Gastroesophageal sphincter (tissue), 4 donors: ENCODE data around the gene HES4. TPM values are rescaled to one million over a fixed set of nuclear protein-coding genes. Genes with fewer than 3 reads are reported as not detected.

Experiments used
- ATAC-seq: fragments of 150-250 bp; one replicate; pipeline ENCODE4 v1.9.1; 2016; ENCODE audit warnings: mild to moderate bottlenecking, moderate library complexity
- H3K27ac ChIP-seq, 4 donors: fragments of 200-600 bp; sonication (generic) in 3 of 4; 1 replicate in 3 of 4; 2 replicates in 1 of 4; pipeline ENCODE4 v1.5.1; 2016 to 2019
- H3K27me3 ChIP-seq: fragments of 200-600 bp; sonication (generic); one replicate; pipeline ENCODE4 v1.5.1; 2019
- H3K36me3 ChIP-seq, 2 donors: fragments of 200-600 bp; sonication (generic); one replicate each; pipeline ENCODE4 v1.5.1; 2019; ENCODE audit warnings: control low read depth in 1 of 2
- H3K4me1 ChIP-seq, 3 donors: fragments of 200-600 bp; sonication (generic); 1 replicate in 2 of 3; 2 replicates in 1 of 3; pipeline ENCODE4 v1.5.1; 2016 to 2019; ENCODE audit warnings: control low read depth in 2 of 3
- H3K4me3 ChIP-seq, 2 donors: fragments of 200-600 bp; sonication (generic); one replicate each; pipeline ENCODE4 v1.5.1; 2019; ENCODE audit warnings: mild to moderate bottlenecking in 1 of 2, moderate library complexity in 1 of 2
- H3K9me3 ChIP-seq, 3 donors: fragments of 200-600 bp; sonication (generic); one replicate each; pipeline ENCODE4 v1.5.1; 2017 to 2019; ENCODE audit warnings: control low read depth in 2 of 3
- CTCF ChIP-seq, 4 experiments: fragments of 200-600 bp in 2 of 4; fragments of 450-650 bp in 2 of 4; sonication (generic) in 1 of 4; IDR thresholded peaks; one replicate each; pipeline ENCODE4 v1.5.1; 2017 to 2019; ENCODE audit warnings: antibody characterized with exemption in 4 of 4, mild to moderate bottlenecking in 2 of 4, moderate library complexity in 2 of 4
- EP300 ChIP-seq: sonication (generic); formaldehyde crosslinking; IDR thresholded peaks from one replicate; pipeline ENCODE4 v1.6.1; 2017; ENCODE audit warnings: antibody characterized with exemption, mild to moderate bottlenecking
- POLR2A ChIP-seq, 2 donors: fragments of 450-650 bp; IDR thresholded peaks; one replicate each; pipeline ENCODE4 v1.6.1; 2017; ENCODE audit warnings: antibody characterized with exemption in 2 of 2, mild to moderate bottlenecking in 2 of 2, moderate library complexity in 1 of 2
- POLR2AphosphoS5 ChIP-seq: sonication (generic); formaldehyde crosslinking; IDR thresholded peaks from one replicate; pipeline ENCODE4 v1.6.1; 2017; ENCODE audit warnings: antibody characterized with exemption
- WGBS, 2 donors: methylation state at CpG; one replicate each; pipeline ENCODE4 v1.1.5; 2018; ENCODE audit warnings: low coverage in 1 of 2; 5-methylcytosine and 5-hydroxymethylcytosine counted together
- total RNA-seq, 4 donors: library from RNA; depleted of rRNA; stranded (reverse); fragments of >200 nt; gene quantifications; one replicate each; pipeline ENCODE4 v1.1.0, GENCODE V29; 2016

The HES4 gene
- total RNA-seq, 4 donors from 2014 or later, result 33.6 to 77.6 (median 48.4) TPM

GRCh38 chr1:1043411-1043810 is 43.5 kb upstream of the HES4 start:
- Histone ChIP-seq H3K9me3 (no peaks in the 10 kb centered on the region), H3K4me3 (no peak overlapping the region), H3K36me3 (peaks cover 0 to 54% of the 10 kb centered on the region in 2 donors), H3K27ac (no peak overlapping the region), H3K27me3 (no peaks in the 10 kb centered on the region), H3K4me1 (peaks cover 3 to 26% (median 12%) of the 10 kb centered on the region in 3 donors)
- no peak for ATAC-seq
- 88 to 100% methylated on average over 3 to 5 of the region's 27 CpGs for WGBS, 2 donors
- TF ChIP-seq CTCF (IDR thresholded peaks at IDR 0.05), result no peak
- no peak for TF ChIP-seq EP300
- TF ChIP-seq POLR2AphosphoS5, result no peak
- no peak for TF ChIP-seq POLR2A (IDR thresholded peaks at IDR 0.05)

- ATAC-seq, result no peak
- H3K9me3 ChIP-seq, result no peaks in the 10 kb centered on the region
- peaks cover 3 to 26% (median 12%) of the 10 kb centered on the region in 3 donors for H3K4me1 ChIP-seq
- WGBS, 2 donors, result no CpG with 5 or more reads among the region's 10 CpGs
- H3K27me3 ChIP-seq, result no peaks in the 10 kb centered on the region
- H3K27ac ChIP-seq, result no peak overlapping the region
- H3K36me3 ChIP-seq, result peaks cover 0 to 49% of the 10 kb centered on the region in 2 donors
- H3K4me3 ChIP-seq, result no peak overlapping the region
- no peak for TF ChIP-seq CTCF (IDR thresholded peaks at IDR 0.05)
- TF ChIP-seq POLR2AphosphoS5, result no peak
- no peak for TF ChIP-seq POLR2A (IDR thresholded peaks at IDR 0.05)
- no peak for TF ChIP-seq EP300
These were observed 42.9 kb upstream of the HES4 start for GRCh38 chr1:1042835-1043234.

- H3K36me3 ChIP-seq, result peaks cover 0 to 42% of the 10 kb centered on the region in 2 donors
- no peaks in the 10 kb centered on the region for H3K9me3 ChIP-seq
- H3K4me3 ChIP-seq, result no peak overlapping the region
- no peaks in the 10 kb centered on the region for H3K27me3 ChIP-seq
- H3K27ac ChIP-seq, result no peak overlapping the region
- no peak for ATAC-seq
- WGBS, 2 donors, result no CpG with 5 or more reads among the region's 25 CpGs
- TF ChIP-seq POLR2A (IDR thresholded peaks at IDR 0.05), result no peak
- TF ChIP-seq POLR2AphosphoS5, result no peak
- TF ChIP-seq EP300, result no peak
- TF ChIP-seq CTCF (IDR thresholded peaks at IDR 0.05), result no peak
- H3K4me1 ChIP-seq, result peaks cover 3 to 26% (median 12%) of the 10 kb centered on the region in 3 donors
These were observed 42.0 kb upstream of the HES4 start for GRCh38 chr1:1041873-1042272.

GRCh38 chr1:1041092-1041523 is 41.2 kb upstream of the HES4 start:
- no peaks in the 10 kb centered on the region for H3K9me3 ChIP-seq
- H3K36me3 ChIP-seq, result peaks cover 0 to 41% of the 10 kb centered on the region in 2 donors
- ATAC-seq, result peak; percentile 9
- peak overlapping the region in 1 of 2 donors; percentile 57 for H3K4me3 ChIP-seq
- H3K27me3 ChIP-seq, result no peaks in the 10 kb centered on the region
- peak overlapping the region in 2 of 4 donors; percentile 19 to 24 for H3K27ac ChIP-seq
- no CpG with 5 or more reads among the region's 60 CpGs for WGBS, 2 donors
- peaks cover 3 to 26% (median 12%) of the 10 kb centered on the region in 3 donors for H3K4me1 ChIP-seq
- no peak for TF ChIP-seq POLR2A (IDR thresholded peaks at IDR 0.05)
- no peak for TF ChIP-seq POLR2AphosphoS5
- no peak for TF ChIP-seq CTCF (IDR thresholded peaks at IDR 0.05)
- TF ChIP-seq EP300, result no peak
